Astrocyte of the cerebellum (primary cell): ENCODE data around the gene PLAGL1.

ENCODE experiments used
- DNase-seq: peaks from one replicate; pipeline ENCODE4 v3.0.0-alpha.2; 2011; ENCODE audit warnings: low read depth
- H3K4me3 ChIP-seq: 2 replicates; pipeline ENCODE4 v1.5.1; 2011; ENCODE audit warnings: mild to moderate bottlenecking, low read depth, low read length, moderate library complexity
- CTCF ChIP-seq: IDR thresholded peaks from 2 replicates; pipeline ENCODE4 v1.5.1; 2012; ENCODE audit warnings: low read length, low read depth, moderate library complexity, mild to moderate bottlenecking; ENCODE audit errors: missing control alignments
- in situ Hi-C: cut with HindIII; loops from 2 replicates; pipeline ENCODE4 v1.10.0; 2017; ENCODE audit warnings: low sequenced_read_pairs

PLAGL1 gene

GRCh38 chr6:144007478-144008119 is 460 bp downstream of the PLAGL1 start:
- in situ Hi-C loops, result no loop called here
- no peak for DNase-seq
- H3K4me3 ChIP-seq, result peak overlapping the region; percentile 58
- no peak for TF ChIP-seq CTCF

- no peak for TF ChIP-seq CTCF
- in situ Hi-C loops, result no loop called here
- H3K4me3 ChIP-seq, result peak overlapping the region; percentile 58
- DNase-seq, result peak; percentile 12
These were observed 1.2 kb downstream of the PLAGL1 start for GRCh38 chr6:144006736-144007477.

GRCh38 chr6:143999406-143999805 is 8.7 kb downstream of the PLAGL1 start:
- no peak overlapping the region for H3K4me3 ChIP-seq
- no peak for TF ChIP-seq CTCF
- DNase-seq, result peak; percentile 26

GRCh38 chr6:143998686-143999085 is 9.4 kb downstream of the PLAGL1 start:
- no peak overlapping the region for H3K4me3 ChIP-seq
- in situ Hi-C loops, result no loop called here
- DNase-seq, result no peak
- no peak for TF ChIP-seq CTCF

More at GRCh38 chr6:143999406-143999805, 8.7 kb downstream of the PLAGL1 start:
- in situ Hi-C loops, result no loop called here

GRCh38 chr6:143993965-143994646 is 14.0 kb downstream of the PLAGL1 start:
- no peak for TF ChIP-seq CTCF
- in situ Hi-C loops, result no loop called here
- DNase-seq, result no peak
- H3K4me3 ChIP-seq, result no peak overlapping the region

GRCh38 chr6:143992285-143992684 is 15.8 kb downstream of the PLAGL1 start:
- no peak for TF ChIP-seq CTCF
- H3K4me3 ChIP-seq, result no peak overlapping the region
- in situ Hi-C loops, result no loop called here
- DNase-seq, result no peak
